HG03025 (cell line): ENCODE results near the gene ARHGEF12.

Experiments
- ATAC-seq: cut with Tn5 transposase; IDR thresholded peaks from one replicate; pipeline ENCODE4 v1.9.1; 2021; ENCODE audit warnings: mild to moderate bottlenecking, moderate library complexity; ENCODE audit not compliant: unreplicated experiment, low FRiP score

The ARHGEF12 gene

GRCh38 chr11:120338107-120338933 is 2.1 kb downstream of the ARHGEF12 start:
- no peak for ATAC-seq

DNA sequence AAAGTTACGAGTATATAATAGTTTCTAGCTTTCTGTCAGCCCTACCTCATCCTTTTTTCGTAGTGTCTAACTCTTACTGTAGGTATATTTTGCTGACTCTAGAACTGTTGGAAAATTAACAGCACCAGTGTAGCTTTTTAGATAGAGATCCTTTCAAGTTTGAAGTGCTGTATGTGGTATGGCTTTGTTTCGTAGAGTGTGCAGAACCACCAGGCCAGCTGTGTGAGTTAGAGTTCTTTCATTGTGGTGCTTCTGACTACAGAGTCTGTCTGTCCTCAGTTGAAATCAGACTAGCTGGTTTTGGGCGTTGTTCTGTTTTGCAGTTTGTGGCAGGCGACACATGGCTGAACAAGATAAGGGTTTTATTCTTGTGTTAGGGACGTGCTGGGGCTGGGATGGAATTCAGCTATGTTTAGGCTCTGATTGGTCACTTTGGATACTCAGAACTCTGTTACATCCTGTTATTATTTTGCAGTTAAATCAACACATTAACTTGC is 3.2 kb downstream of the ARHGEF12 start:
- ATAC-seq = no peak

GRCh38 chr11:120340529-120340928 is 4.3 kb downstream of the ARHGEF12 start:
- ATAC-seq = no peak

DNA sequence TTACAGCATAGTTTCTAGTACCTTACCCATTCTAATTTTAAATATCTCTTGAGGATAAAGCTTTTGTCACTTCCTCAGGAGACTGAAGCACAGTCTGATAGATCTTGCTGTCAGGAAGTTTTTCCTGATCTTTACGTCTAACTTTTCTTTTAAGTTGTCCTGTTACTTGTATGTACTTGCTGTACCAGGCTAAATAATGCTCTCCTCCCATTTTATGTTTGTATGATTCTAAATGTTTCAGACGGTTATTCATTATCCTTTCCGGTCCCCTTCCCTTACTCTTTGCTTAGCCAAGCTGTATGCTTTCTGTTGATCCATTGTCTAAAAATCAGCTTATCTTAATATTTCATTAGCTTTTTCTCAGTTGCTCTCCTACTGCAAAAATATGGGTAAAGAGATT is 6.0 kb downstream of the ARHGEF12 start:
- no peak for ATAC-seq

DNA sequence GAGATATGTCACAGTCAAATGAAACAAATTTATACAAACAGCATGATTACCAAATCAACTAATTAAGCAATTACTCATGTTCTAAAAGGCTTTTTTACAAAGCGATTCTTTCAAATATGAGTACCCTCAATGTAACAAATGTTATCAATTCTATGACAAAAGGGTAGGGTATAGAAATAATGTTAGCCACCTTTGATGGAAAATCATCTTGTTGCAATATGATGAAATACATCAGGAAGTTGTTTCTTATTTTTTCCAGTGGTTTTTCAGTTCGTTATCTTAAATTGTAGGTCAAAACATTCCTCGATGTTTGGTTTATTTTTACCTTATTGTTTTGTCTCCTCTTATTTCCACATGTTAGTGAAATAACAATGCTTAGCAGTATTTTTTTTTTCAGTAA is 6.5 kb downstream of the ARHGEF12 start:
- no peak for ATAC-seq

DNA sequence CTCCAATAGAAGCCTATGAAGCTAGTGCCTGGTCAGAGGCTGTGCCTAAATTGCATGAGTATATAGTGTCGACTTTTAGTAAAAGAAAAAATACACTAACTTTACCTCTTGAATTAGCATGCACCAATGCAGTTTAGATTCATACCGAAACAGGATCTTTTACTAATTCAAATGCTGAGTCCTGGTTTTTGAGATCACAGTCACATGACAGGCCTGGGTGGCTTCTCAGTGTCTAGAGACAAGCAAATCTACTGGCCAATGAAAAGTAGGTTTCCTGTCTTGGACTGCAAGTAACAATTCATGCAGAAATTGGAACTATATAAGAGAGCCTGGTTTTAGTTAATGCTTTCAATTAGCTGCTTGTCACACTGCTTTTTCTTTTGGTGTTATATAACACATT is 7.2 kb downstream of the ARHGEF12 start:
- ATAC-seq = peak; percentile 61

DNA sequence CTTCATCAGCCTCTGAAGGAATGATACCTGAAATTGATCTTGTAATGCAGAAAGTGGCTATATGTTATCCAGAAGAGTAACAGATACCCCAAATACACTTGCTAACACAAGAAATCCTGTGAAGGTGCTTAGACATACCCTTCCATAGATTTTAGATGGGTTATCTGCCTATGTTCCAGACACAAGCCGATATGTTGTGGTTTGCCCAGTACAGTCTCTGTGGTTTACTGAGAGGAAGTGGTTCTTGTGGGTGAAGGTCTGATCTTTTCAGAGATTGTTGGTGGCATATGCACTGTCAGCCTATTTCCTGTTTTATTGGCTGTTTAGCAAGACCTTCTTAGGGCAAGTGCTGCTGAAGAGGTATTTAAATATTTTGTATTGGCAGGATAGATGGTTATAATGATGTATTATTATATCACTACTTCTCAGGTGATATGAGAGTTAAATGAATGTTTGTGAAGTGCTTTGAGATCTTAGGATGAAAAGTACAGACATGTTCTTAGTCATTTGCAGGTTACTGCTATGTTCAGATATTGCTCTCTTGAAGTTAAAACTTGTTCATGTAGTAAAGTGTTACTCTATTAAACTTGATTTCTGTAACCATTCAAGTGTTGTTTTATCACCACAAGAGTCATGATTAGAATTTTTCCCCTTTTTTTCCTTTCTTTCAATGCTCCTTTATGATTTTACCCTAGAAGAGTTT is 8.2 kb downstream of the ARHGEF12 start:
- ATAC-seq = peak; percentile 90

- no peak for ATAC-seq
Observed at GRCh38 chr11:120346233-120346632, 10.0 kb downstream of the ARHGEF12 start.

DNA sequence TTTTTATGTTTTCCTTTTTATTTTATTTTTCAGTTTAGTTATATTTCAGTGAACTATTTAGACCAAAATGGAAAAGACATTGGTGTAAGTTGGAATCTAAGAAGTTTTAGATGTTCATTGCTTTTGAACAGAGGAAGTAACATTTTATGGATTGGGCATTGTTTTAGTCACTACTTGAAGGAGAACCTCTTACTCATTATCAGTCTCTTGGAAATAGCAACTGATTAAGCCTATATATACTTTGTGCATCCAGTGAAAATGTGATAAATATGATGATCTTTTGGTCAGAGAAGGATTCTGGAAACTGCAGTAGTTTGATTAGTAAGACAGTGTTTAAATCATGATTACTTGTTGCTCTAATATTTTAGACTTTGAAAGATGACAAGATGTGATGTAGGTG is 14.4 kb downstream of the ARHGEF12 start:
- no peak for ATAC-seq

GRCh38 chr11:120352405-120352804 is 16.2 kb downstream of the ARHGEF12 start:
- ATAC-seq = no peak

GRCh38 chr11:120354068-120354467 is 17.9 kb downstream of the ARHGEF12 start:
- no peak for ATAC-seq

DNA sequence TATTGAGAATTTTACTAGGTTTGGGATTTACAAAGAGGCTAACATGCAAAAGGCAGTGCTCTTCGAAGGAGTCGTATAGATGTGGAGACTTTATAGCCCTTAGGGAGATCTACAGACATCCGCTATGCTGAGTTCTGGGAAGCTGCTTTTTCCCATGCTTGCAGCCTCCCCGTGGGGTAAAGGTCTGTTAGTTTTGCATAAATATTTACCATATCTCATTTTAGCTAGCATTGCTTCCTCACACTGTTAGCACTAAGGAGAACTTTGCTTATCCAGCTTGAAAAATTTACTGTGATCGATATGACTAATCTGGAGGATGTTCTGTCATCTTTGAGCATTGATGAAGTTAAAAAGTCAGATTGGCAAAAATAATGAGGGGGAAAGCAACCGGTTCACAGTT is 18.6 kb downstream of the ARHGEF12 start:
- no peak for ATAC-seq

DNA sequence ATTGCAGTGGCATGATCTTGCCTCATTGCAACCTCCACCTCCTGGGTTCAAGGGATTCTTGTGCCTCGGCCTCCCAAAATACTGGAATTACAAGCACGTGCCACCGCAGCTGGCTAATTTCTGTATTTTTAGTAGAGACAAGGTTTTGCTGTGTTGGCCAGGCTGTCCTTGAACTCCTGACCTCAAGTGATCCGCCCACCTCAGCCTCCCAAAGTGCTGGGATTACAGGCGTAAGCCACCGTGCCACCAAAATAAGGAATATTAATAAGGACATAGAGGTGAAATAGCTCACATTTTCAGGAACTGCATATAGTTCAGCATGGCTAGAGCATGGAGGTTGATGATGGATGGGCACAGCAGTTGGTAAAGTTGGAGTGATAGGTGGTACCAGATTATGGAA is 21.4 kb downstream of the ARHGEF12 start:
- no peak for ATAC-seq

GRCh38 chr11:120358729-120359128 is 22.5 kb downstream of the ARHGEF12 start:
- ATAC-seq = no peak

DNA sequence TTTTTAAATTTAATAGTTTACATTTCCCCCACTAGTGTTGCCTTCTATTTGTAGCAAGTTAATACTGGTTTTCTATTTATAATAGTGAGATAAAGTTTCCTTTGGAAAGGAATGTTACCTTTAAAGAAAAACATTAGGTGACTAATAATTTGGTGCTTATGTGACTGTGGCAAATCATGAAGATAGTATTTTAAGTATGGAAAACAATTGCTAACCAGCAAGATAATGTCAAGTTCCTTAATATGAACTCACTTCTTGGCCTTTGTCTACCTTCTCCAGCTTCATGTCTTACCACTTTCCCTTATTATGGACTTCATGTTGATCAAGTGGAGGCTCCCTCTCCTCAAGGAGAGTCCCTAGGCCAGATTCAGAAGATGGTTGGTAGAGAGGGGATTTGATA is 27.2 kb downstream of the ARHGEF12 start:
- ATAC-seq = no peak

- ATAC-seq = no peak
Observed at GRCh38 chr11:120365512-120365911, 29.3 kb downstream of the ARHGEF12 start.

DNA sequence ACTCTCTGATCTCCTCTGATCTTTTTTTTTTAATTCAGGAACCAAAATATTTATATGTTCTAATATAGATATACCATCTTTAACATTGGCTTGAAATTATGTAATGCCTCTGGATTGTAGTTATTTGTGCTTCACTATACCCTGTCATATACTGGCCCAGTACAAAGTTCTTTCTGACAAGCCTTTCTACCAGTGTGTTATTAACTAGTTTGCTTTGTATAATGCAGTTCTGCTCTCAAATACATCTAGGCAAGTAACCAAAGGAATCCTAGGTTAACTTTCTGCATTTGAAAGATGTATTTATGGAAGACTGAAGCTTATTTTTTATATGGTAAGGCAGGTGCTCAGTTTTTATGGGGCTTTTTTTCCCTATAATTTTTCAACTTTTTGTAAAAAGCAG is 36.1 kb downstream of the ARHGEF12 start:
- ATAC-seq = no peak

GRCh38 chr11:120375076-120375475 is 38.9 kb downstream of the ARHGEF12 start:
- ATAC-seq = no peak

- no peak for ATAC-seq
Observed at GRCh38 chr11:120376547-120377182, 40.5 kb downstream of the ARHGEF12 start.

- no peak for ATAC-seq
Observed at GRCh38 chr11:120378474-120378873, 42.3 kb downstream of the ARHGEF12 start.

GRCh38 chr11:120381401-120381800 is 45.2 kb downstream of the ARHGEF12 start:
- no peak for ATAC-seq
